G401 (cell line): Measurements from ENCODE around the gene DOCK3. TPM values are rescaled to one million over a fixed set of nuclear protein-coding genes. Genes with fewer than 3 reads are reported as not detected.
A peak's percentile ranks its signal among the peaks of the same experiment; 100 is the strongest.

Experiments
- DNase-seq: peaks from one replicate; pipeline ENCODE4 v3.0.0-alpha.2; 2015; ENCODE audit warnings: low spot score
- in situ Hi-C: cut with HindIII; loops from 2 replicates; pipeline ENCODE4 v1.10.0; 2016; ENCODE audit warnings: low sequenced_read_pairs, mixed read lengths
- total RNA-seq: library from RNA; depleted of rRNA; stranded (reverse); fragments of >200 nt; shearing (Covaris generic); gene quantifications from 2 replicates; pipeline ENCODE4 v1.2.3, GENCODE V29; 2014; rRNA removed

Gene DOCK3, protein sequence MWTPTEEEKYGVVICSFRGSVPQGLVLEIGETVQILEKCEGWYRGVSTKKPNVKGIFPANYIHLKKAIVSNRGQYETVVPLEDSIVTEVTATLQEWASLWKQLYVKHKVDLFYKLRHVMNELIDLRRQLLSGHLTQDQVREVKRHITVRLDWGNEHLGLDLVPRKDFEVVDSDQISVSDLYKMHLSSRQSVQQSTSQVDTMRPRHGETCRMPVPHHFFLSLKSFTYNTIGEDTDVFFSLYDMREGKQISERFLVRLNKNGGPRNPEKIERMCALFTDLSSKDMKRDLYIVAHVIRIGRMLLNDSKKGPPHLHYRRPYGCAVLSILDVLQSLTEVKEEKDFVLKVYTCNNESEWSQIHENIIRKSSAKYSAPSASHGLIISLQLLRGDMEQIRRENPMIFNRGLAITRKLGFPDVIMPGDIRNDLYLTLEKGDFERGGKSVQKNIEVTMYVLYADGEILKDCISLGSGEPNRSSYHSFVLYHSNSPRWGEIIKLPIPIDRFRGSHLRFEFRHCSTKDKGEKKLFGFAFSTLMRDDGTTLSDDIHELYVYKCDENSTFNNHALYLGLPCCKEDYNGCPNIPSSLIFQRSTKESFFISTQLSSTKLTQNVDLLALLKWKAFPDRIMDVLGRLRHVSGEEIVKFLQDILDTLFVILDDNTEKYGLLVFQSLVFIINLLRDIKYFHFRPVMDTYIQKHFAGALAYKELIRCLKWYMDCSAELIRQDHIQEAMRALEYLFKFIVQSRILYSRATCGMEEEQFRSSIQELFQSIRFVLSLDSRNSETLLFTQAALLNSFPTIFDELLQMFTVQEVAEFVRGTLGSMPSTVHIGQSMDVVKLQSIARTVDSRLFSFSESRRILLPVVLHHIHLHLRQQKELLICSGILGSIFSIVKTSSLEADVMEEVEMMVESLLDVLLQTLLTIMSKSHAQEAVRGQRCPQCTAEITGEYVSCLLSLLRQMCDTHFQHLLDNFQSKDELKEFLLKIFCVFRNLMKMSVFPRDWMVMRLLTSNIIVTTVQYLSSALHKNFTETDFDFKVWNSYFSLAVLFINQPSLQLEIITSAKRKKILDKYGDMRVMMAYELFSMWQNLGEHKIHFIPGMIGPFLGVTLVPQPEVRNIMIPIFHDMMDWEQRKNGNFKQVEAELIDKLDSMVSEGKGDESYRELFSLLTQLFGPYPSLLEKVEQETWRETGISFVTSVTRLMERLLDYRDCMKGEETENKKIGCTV (N-terminal part only)
- 0.80 and 1.7 TPM in 2 replicates for total RNA-seq

DNA sequence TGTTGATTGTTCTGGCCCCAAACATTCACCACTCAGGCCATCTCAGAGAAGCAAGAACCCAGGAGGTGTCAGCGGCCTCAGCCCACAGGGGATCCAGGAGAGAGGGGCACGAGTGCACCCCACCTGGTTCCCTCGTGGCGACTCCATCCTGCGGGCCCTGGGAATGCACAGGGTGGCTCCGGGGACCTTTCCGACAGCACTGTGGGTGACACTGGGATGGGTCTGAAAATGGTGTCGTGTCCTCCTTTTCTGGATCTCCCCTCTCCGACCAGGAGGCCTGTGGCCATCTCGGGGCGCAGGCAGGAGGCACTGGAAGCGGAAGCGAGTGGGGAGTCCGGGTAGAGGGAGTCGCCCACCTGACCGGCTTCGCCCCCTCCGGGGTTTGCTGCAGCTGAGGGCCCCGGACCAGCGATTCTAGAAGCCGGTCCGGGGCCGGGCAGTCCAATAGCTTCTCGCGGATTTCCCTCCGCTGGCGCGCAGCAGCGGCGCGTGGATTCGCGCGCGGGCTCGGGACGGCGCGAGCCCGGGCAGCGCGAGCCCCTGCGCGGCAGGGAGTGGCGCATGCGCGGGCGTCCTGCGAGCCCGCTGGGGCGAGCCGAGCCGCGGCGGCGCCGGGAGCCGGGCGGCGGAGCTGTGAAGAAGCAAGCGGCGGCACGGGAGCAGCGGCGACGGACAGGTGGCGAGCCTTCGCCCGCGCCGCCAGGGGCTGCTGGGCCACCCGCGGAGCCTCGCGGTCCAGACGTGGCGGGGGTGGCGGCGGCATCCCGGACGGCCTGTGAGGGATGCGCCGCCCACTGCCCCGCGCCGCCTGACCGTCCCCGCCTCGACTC is at the start of gene DOCK3:
Gene DOCK3, plus strand, starts transcription at position 579 of the 830 bp plus-strand sequence. CDS start 337 bp downstream, outside the sequence.
- in situ Hi-C loops = no loop called here
- DNase-seq = peak; percentile 62

DNA sequence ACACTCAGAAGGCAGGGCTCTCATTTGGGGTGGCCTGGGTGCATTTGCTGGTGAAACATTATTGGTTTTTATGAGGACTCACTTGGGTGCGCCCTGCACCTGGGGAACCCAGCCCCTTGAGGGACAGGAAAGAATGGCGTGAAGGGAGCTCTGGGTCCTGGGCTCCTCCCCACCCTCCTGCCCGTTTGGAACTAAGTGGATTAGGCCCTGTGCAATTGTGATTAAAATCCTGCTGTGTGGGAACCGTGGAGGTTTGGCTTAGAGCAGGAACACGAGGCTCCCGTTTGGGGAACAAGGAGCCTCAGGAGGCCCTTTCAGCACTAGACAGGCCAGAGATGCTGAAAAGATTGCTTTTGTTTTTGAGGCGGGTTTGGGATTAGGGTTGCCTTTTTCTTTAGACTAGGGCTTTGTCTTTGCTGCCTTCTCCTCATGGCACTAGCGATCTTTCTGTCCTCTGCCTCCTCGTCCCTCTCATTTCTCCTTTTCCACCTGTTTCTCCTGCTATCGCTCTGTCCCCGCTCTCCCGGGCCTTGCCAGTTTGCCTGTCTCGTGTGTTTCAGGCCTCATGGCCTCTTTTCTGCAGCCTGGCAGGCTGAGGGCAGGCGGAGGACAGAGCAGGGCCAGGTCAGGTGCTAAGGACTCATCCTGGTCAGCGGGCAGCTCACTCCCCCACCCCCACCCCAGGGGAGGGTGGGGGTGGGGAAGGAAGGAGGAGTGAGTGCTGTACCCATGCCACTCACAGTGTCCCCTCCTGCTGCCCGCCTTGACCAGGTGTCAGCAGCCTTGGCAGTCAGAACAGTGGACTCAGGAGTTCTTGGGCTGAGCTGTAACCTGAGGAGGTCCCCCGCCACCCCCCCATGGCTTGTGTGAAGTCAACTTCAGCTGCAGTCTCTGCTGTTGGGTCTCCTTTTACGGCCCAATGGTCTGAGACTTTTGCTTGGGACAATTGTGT is 49.2 kb upstream of the DOCK3 start:
- DNase-seq = no peak
- in situ Hi-C loops = no loop called here

DNA sequence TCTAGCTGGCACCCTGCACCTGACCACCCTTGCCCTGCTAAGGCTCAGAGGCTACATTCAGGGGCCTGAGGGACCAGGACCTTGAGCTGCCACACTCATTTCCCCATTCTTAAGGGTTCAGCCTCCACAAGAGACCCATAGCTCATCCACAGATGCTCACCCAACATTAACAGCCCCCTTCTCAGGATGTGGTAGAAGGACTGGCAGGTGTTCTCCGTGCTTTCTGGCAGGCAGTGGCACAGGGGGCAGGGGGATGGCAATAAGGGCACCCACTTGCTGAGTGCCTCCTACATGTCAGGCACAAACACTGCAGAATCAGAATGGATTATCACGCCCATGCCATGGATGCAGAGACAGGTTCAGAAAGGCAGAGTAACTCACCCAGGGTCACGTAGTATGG is 48.3 kb upstream of the DOCK3 start:
- in situ Hi-C loops = no loop called here
- DNase-seq = no peak

DNA sequence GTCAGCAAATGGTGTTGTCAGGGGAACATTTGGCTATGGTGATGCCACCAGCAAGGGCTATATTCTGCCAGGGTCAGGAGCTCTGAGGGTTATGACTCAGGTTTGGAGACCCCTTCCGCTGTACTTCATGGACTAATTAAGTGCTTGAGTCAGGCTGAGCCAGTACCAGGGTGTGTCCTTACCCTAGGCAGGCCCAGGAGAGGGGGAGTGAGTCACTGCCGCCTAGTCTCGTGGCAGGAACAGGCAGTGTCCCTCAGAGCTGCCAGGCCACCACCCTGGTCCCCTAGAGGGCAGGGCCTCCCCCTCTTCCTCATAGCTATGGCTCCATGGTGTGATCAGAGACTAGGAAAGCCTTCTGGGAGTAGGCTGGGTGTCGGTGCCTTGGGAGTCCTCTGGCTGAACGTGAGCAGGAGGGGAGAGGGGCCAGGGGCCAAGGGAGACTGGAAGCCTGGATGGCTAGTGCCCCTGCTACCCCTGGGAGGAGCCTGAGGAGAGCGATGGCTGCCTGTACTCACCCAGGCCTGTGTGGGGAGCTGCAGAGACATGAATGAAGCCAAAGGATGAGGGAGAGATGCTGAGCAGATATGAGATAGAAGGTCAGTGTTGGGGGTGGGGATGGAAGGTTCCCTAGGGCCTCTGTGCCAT is 47.2 kb upstream of the DOCK3 start:
- DNase-seq = no peak
- in situ Hi-C loops = no loop called here

DNA sequence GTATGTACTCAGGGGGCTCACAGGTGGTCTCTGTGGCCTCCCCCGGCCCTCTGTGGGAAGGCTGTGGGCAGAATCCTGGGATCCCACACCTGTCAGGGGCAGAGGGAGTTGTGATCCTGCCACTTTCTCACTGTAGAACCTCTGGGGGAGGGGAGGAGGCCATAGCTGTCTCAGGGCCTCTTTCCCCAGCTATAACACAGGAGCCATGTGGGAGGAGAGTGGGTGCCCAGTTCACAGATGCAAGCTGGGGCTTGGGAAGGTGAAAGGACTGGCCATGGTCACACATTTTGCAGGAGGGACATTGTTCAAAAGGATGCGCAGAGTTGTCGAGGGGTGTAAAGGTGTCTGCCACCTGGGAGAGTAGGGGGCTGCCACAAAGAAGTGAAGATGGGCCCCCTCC is 46.1 kb upstream of the DOCK3 start:
- in situ Hi-C loops = no loop called here

DNA sequence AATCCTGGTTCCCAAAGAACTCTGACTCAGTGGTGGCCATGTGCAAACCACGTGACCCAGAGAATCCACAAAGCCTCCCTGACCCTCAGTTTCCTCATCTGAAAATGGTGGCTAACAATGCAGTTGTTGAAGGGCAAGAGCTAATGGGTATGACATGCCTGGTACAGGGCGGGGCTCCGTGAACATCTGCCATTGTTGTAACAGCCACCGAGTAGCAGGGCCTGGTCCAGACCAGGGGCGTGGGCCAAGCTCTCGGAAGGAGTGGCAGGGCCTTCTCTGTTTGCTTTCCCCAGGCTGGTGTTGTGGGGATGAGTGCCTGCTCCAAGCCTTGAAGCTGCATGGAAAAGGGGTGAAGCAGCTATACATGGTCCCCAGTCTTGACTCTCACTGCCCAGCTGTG is 44.3 kb upstream of the DOCK3 start:
- DNase-seq = no peak
- in situ Hi-C loops = no loop called here

More for the DNA sequence above, 46.1 kb upstream of the DOCK3 start:
- DNase-seq = no peak

DNA sequence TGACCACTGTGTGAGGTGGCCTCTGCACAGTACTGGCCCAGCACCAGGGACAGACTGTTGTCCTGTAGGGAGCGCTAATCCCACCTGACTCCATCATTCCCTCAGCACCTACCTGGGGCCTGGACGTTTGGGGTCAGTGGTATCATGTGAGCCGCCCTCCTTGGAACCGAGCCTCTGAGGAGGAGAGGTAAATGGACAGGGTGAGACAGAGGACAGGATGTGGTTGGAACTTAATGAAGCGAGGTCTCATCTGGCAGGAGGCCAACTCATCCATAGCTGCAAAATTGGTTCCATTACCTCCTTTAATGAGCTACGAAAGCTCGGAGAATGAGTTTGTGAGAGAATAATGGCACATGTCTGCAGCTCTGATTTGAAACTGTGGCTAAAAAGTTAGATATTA is 43.9 kb upstream of the DOCK3 start:
- in situ Hi-C loops = no loop called here
- DNase-seq = no peak

DNA sequence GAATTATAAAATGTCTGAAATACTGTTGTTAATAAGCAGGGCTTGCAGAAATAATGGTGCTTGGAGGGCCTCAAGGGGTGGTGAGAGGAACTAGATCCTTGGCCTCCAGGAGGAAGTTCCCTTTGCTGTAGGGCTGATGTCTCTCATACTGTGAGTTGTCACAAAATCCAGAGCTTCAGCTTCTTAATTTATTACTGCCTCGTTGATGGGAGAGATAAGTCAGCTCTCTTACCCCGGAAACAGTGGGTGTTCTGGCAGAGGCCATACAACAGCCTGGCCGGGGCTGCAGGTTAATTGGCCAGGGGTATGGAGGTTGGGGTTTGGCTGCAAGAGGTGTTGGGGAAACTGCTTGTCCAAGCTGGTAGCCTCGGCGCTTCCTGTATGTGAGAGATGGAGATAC is 42.3 kb upstream of the DOCK3 start:
- DNase-seq = no peak
- in situ Hi-C loops = no loop called here

DNA sequence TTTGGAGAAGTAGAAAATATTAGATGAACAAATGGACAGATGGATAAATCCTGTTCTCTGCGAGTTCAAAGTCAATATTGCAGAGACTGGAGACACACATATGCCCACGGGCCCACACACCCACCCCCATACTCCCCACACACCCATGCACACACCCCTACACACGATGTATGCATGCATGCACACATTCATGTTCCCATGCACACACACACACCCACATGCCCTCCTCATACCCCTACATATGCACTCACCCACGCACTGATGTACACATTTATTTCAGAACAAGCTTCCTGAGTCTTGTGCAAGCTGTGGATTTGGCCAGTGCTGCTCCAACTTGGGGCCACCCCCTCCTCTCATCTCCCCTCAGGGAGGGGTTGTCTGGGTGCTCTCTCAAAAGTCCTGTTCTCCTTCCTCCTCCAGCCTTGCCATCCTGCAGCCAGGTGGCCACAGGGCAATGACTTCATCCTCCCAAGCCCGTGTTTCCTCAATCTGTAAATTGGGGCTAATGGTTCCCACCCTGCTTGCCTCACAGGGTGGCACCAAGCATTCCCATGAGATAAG is 41.4 kb upstream of the DOCK3 start:
- no peak for DNase-seq
- in situ Hi-C loops = no loop called here

DNA sequence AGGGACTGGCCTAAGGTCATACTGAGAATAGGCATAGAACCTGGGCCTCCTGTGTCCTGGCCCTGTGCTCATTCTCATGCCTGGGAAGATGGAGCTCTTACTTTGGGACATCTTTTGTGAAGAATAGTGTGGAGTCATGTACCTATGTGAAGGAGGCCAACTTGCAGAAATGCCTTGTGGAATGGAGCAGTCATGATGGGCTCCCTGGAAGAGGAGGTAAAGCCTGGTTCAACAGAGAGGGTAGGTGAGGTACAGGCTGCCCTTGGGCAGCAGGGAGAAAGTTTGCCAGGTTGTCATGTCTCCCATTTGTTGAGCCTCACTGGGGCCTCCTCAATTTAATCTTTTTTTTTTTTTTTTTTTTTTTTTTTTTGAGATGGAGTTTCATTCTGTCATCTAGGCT is 39.7 kb upstream of the DOCK3 start:
- in situ Hi-C loops = no loop called here
- DNase-seq = no peak

DNA sequence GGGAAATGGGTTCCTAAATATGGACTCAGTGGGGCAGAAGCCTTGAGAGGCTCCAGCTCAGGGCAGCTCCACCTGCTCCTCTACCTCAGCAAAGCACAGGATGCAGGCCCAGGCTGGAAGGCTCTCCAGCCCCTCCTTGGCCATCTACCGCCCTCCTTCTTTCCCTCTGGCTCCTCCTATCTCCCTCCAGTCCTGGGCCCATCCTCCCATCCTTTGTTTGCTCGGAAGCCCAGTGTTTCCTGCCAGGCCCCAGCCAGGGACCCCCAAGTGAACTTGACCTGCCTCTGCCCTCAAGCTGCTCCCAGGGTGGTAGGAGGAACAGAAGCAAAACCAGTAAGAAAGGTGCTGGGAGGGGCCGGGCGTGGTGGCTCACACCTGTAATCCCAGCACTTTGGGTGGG is 37.7 kb upstream of the DOCK3 start:
- in situ Hi-C loops = no loop called here
- DNase-seq = no peak

DNA sequence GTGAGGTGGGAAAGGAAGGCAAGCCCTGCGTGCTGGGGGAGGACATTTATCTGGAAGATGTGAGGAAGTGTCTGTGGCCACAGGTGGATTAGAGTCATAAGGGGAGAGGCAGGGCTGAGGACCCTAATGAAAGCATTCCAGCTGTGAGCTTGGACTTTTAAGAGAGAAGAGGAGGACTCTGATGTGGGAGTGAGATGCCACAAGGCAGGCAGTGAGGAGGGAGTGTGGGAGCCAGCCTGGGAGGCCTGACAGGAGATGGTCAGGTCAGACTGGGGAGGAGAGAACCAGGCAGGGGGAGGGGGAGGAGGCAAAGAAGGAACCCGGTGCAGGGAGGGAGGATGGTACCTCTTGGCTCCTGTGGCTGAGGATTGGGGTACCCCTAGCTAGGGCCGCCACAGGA is 36.8 kb upstream of the DOCK3 start:
- in situ Hi-C loops = no loop called here
- no peak for DNase-seq

DNA sequence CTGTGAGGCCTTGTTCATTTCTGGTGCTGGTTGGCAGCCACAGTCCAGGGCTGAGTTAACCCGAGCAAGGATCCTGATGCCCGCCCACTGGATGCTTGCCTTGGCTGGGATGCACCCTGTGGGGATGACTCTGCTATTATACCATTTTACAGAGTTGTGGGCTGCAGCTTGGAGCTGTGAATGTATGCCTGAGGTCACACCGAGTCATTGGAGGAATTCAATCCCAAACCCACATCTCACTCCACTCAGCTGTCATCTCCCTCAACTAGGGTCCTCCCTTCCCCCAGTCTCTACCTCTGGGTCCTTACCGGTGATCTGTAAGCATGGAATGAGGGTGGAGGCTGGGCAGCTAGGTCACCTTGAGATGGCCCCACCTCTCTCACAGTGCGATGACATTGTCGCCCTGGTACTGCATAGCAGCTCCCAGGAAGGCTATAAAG is 35.7 kb upstream of the DOCK3 start:
- in situ Hi-C loops = no loop called here
- DNase-seq = no peak

DNA sequence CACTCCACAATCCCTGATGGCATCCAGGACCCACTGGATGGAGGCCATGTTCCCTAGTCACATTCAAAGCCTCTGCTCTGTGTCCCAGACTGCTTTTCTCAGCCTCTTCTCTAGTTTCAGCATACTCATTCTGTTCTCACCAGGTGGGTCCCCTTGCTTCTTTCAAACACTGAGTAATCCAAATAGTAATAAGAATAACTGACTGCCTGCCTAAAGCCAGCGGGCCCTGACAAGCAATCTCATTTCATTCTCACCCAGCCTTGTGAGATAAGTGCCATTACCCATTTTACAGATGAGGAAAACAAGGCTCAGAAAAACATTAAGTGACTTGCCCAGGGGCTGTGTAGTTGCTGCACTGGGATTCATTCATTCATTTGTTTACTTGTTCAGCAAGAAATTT is 32.3 kb upstream of the DOCK3 start:
- in situ Hi-C loops = no loop called here
- DNase-seq = no peak

DNA sequence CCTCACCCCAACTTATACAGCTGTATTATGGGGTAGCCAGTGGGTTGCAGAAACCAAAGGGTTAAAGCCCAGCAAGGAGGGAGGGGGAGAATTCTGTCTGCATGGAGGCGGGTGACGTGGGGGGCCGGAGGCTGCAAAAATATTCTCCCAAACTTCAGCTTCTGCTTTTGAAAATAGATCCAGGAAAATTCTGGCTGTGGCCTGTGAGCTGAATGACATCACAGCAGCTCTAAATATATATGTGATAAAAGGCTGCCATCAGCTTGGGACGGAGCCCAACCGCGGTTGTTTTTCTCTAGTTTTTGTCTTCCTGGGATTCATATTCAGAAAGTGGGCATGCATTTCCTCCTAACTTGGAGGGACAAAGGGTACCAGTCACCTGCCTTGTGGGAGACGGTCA is 30.2 kb upstream of the DOCK3 start:
- in situ Hi-C loops = no loop called here
- DNase-seq = no peak

DNA sequence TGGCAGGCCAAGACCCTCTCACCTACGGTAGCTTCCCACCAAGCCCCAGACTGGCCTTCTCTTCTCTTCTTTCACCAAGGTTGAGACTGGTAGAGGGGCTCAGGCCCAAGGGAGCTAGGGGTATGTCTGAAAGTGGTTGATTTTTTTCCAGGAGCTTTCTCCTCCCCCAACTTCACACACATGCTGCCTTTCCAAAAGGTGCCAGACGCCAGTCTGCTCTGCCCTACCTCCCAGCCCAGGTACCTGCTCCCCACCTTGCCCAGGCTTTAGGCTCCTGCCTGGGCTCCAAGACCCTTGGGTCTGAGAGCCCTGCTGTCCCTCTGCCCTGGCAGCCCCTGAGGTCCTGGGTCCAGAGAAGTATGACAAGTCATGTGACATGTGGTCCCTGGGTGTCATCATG is 29.3 kb upstream of the DOCK3 start:
- in situ Hi-C loops = no loop called here
- DNase-seq = no peak

DNA sequence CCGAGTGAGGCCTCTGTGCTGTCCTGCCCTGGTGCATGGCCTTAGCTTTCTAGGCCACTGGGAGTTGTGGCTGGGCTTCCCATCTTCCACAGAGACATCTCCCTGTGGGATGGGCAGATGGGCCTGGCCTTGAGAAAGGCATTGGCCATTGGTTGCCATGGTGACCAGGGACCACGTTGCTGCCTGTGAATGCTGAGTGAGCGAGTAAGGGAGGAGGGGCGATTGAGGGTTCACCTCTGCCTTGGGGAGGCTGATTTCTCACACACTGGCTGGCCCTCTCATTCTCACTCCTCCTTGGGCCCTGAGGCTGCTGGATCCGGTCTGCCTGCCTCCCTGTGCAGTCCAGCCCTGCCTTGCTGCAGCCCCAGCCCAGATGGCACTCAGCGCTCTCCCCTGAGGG is 26.4 kb upstream of the DOCK3 start:
- peak; percentile 79 for DNase-seq
- in situ Hi-C loops = no loop called here
